Caco-2 (cell line): ENCODE measurements around the gene RAD51B. TPM values are rescaled to one million over a fixed set of nuclear protein-coding genes. Genes with fewer than 3 reads are reported as not detected.

Experiments used
- BruUV-seq: library from RNA; stranded (reverse); fragments of 400-500 nt; replicated peaks from 2 replicates; lab custom pipeline; 2021; lab: Mats Ljungman, UMichigan
- CTCF ChIA-PET: fragments of 300-600 bp; sonication (Branson Sonifier 250); formaldehyde crosslinking; loops from one replicate; lab custom pipeline; 2022; ENCODE audit warnings: antibody characterized with exemption; lab: Charles Lee
- POLR2A ChIA-PET: fragments of 300-600 bp; sonication (Branson Sonifier 250); formaldehyde crosslinking; loops from one replicate; lab custom pipeline; 2022; ENCODE audit warnings: antibody characterized with exemption; lab: Charles Lee
- DNase-seq, 2 experiments: peaks; one replicate each; pipeline versions ENCODE4 v3.0.0 to v3.0.0-alpha.2; 2020 to 2022
- H3K27me3 ChIP-seq: replicated peaks from 2 replicates; pipeline ENCODE4 v1.6.0; 2011; ENCODE audit warnings: low read length; ENCODE audit not compliant: control insufficient read depth, insufficient read depth
- H3K36me3 ChIP-seq: 2 replicates; pipeline ENCODE4 v1.5.1; 2011; ENCODE audit warnings: low read length; ENCODE audit not compliant: control insufficient read depth, insufficient read depth
- H3K4me1 ChIP-seq: fragments of 250-450 bp; sonication (Bioruptor Pico); 2 replicates; pipeline ENCODE4 v1.5.1; 2020; ENCODE audit warnings: mild to moderate bottlenecking
- H3K4me3 ChIP-seq: 2 replicates; pipeline ENCODE4 v1.5.1; 2011; ENCODE audit warnings: low read depth, mild to moderate bottlenecking, control low read depth, low read length
- H3K9me3 ChIP-seq: fragments of 250-450 bp; sonication (Bioruptor Pico); 2 replicates; pipeline ENCODE4 v1.5.1; 2020; ENCODE audit warnings: mild to moderate bottlenecking, moderate library complexity
- H3K27ac Mint-ChIP-seq: one replicate; pipeline ENCODE4 v1.8.0; 2022; ENCODE audit warnings: mixed read lengths; ENCODE audit not compliant: unreplicated experiment
- H3K27me3 Mint-ChIP-seq: one replicate; pipeline ENCODE4 v1.8.0; 2022; ENCODE audit warnings: mixed read lengths; ENCODE audit not compliant: insufficient read depth, unreplicated experiment
- H3K36me3 Mint-ChIP-seq: one replicate; pipeline ENCODE4 v1.8.0; 2022; ENCODE audit warnings: mild to moderate bottlenecking, mixed read lengths; ENCODE audit not compliant: insufficient read depth, unreplicated experiment
- H3K4me1 Mint-ChIP-seq: one replicate; pipeline ENCODE4 v1.8.0; 2022; ENCODE audit warnings: low read depth, mixed read lengths; ENCODE audit not compliant: unreplicated experiment
- H3K4me3 Mint-ChIP-seq: one replicate; pipeline ENCODE4 v1.8.0; 2022; ENCODE audit warnings: mild to moderate bottlenecking, moderate library complexity, mixed read lengths; ENCODE audit not compliant: unreplicated experiment
- H3K9me3 Mint-ChIP-seq: one replicate; pipeline ENCODE4 v1.8.0; 2022; ENCODE audit warnings: mixed read lengths; ENCODE audit not compliant: unreplicated experiment
- CTCF ChIP-seq, 2 experiments: fragments of 200-600 bp in 1 of 2; IDR thresholded peaks; 1 replicate in 1 of 2; 2 replicates in 1 of 2; pipeline versions ENCODE4 v1.5.1 to v1.8.0; 2011 to 2022; ENCODE audit warnings: antibody characterized with exemption in 1 of 2, control low read depth in 1 of 2, inconsistent platforms in 1 of 2, low read depth in 1 of 2, low read length in 1 of 2, mild to moderate bottlenecking in 1 of 2, moderate library complexity in 1 of 2; ENCODE audit not compliant: insufficient read depth in 1 of 2, severe bottlenecking in 1 of 2, unreplicated experiment in 1 of 2
- intact Hi-C: fragments of 100-400 bp; cut with micrococcal nuclease; formaldehyde crosslinking; loops from one replicate; pipeline ENCODE4 v1.10.0; 2022; ENCODE audit not compliant: unreplicated experiment
- total RNA-seq: library from RNA; stranded (reverse); gene quantifications from 2 replicates; pipeline ENCODE4 v1.2.3, GENCODE V29; 2022

RAD51B gene
- total RNA-seq, 1 experiment from 2014 or later = 16.7 TPM

GRCh38 chr14:68111097-68111852, 291.7 kb downstream of the RAD51B start:
- no peak overlapping the region for H3K4me3 Mint-ChIP-seq
- ChIA-PET CTCF (no interaction called here), POLR2A (no interaction called here)
- Histone ChIP-seq H3K4me1 (no peaks in the 10 kb centered on the region), H3K9me3 (no peaks in the 10 kb centered on the region), H3K4me3 (no peak overlapping the region), H3K36me3 (no peaks in the 10 kb centered on the region), H3K27me3 (no peaks in the 10 kb centered on the region)
- no TSS peak for BruUV-seq
- no peaks in the 10 kb centered on the region for H3K9me3 Mint-ChIP-seq
- DNase-seq = no peak
- no peak for TF ChIP-seq CTCF (IDR thresholded peaks at IDR 0.05; ENCODE audit: insufficient read depth in 1 of 2, low read depth in 1 of 2, low read length in 1 of 2, severe bottlenecking in 1 of 2, unreplicated experiment in 1 of 2)
- no peaks in the 10 kb centered on the region for H3K36me3 Mint-ChIP-seq
- H3K27me3 Mint-ChIP-seq = no peaks in the 10 kb centered on the region
- H3K27ac Mint-ChIP-seq = no peak overlapping the region
- no peaks in the 10 kb centered on the region for H3K4me1 Mint-ChIP-seq
- intact Hi-C loops = no loop called here

GRCh38 chr14:68111853-68112270, 292.3 kb downstream of the RAD51B start:
- TF ChIP-seq CTCF (IDR thresholded peaks at IDR 0.05; ENCODE audit: insufficient read depth in 1 of 2, low read depth in 1 of 2, low read length in 1 of 2, severe bottlenecking in 1 of 2, unreplicated experiment in 1 of 2) = no peak
- BruUV-seq = no TSS peak
- DNase-seq = no peak
- Histone ChIP-seq H3K27me3 (no peaks in the 10 kb centered on the region), H3K4me1 (no peaks in the 10 kb centered on the region), H3K9me3 (no peaks in the 10 kb centered on the region), H3K4me3 (no peak overlapping the region), H3K36me3 (no peaks in the 10 kb centered on the region)
- intact Hi-C loops = no loop called here
- no peaks in the 10 kb centered on the region for H3K27me3 Mint-ChIP-seq
- no peak overlapping the region for H3K27ac Mint-ChIP-seq
- no peak overlapping the region for H3K4me3 Mint-ChIP-seq
- no peaks in the 10 kb centered on the region for H3K4me1 Mint-ChIP-seq
- no peaks in the 10 kb centered on the region for H3K9me3 Mint-ChIP-seq
- no peaks in the 10 kb centered on the region for H3K36me3 Mint-ChIP-seq
- ChIA-PET POLR2A (no interaction called here), CTCF (no interaction called here)

- POLR2A ChIA-PET = no interaction called here
- CTCF ChIA-PET = no interaction called here
- Histone ChIP-seq H3K9me3 (no peaks in the 10 kb centered on the region), H3K27me3 (no peaks in the 10 kb centered on the region), H3K4me1 (no peaks in the 10 kb centered on the region), H3K36me3 (no peaks in the 10 kb centered on the region), H3K4me3 (no peak overlapping the region)
- Mint-ChIP-seq H3K36me3 (no peaks in the 10 kb centered on the region), H3K4me3 (no peak overlapping the region), H3K27ac (no peak overlapping the region), H3K4me1 (no peaks in the 10 kb centered on the region), H3K9me3 (no peaks in the 10 kb centered on the region), H3K27me3 (no peaks in the 10 kb centered on the region)
- intact Hi-C loops = no loop called here
- no TSS peak for BruUV-seq
- DNase-seq = no peak
- no peak for TF ChIP-seq CTCF (IDR thresholded peaks at IDR 0.05; ENCODE audit: insufficient read depth in 1 of 2, low read depth in 1 of 2, low read length in 1 of 2, severe bottlenecking in 1 of 2, unreplicated experiment in 1 of 2)
Observed at GRCh38 chr14:68112442-68112841, 292.9 kb downstream of the RAD51B start.
